Measurements from ENCODE around the gene NFKBIE. TPM values are rescaled to one million over a fixed set of nuclear protein-coding genes. Genes with fewer than 3 reads are reported as not detected.

The NFKBIE gene
- total and polyA plus RNA-seq, 2 of the 13 experiments (the other 11 are each of a cell fraction or from before 2014, with no cell fraction given), result 6.7 to 14.5 TPM

DNA sequence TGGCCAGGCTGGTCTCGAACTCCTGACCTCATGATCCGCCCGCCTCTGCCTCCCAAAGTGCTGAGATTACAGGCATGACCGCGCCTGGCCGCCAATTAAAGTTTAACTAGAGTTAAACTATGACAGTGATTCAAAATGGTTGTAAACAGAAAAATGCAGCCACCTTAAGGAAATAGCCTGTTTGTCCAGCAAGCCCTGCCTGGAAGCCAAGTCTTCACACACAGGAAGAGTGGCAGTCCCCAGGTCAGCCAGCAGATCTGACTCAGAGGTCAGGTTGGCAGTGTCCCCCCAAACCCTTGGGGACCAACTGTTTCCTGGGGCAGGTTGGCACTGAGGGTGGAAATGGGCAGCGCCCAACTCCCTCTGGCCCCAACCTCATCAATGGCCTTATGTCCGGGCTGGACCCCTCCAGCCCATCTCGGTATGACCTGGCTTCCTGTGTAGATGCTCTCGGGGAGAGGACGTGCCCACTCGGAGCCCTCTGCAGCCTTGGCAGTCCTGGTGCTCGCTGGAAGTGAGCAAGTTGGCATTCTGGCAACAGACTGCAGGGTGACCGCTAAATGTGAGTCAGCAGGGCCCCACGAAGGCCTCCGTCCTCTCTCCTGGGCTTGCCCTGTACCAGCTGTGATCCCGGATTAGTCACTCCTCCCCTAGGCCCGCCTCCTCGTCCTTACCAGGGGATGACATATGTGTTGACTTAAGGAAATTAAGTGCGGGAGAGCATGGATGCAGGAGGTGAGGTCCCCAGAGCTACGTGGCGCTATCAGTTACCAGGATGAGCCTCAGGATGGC is 28.1 kb downstream of the NFKBIE start (continued):
- TF ChIP-seq SOX6 (IDR thresholded peaks at IDR 0.05), result no peak
- TF ChIP-seq SOX6 (CRISPR knock-in tag; IDR thresholded peaks at IDR 0.05), result peak; percentile 7; the same call in 1 of the 2 replicates
- TF ChIP-seq ZFP90 (CRISPR knock-in tag; IDR thresholded peaks at IDR 0.05; ENCODE audit: borderline replicate concordance), result 0 out of 2 replicates have a peak, but pooled peaks have one; percentile 13
- TF ChIP-seq SRSF4 (IDR thresholded peaks at IDR 0.05; ENCODE audit: low read depth, low read length, poor library complexity, severe bottlenecking), result no peak
- TF ChIP-seq, protein P1, sequence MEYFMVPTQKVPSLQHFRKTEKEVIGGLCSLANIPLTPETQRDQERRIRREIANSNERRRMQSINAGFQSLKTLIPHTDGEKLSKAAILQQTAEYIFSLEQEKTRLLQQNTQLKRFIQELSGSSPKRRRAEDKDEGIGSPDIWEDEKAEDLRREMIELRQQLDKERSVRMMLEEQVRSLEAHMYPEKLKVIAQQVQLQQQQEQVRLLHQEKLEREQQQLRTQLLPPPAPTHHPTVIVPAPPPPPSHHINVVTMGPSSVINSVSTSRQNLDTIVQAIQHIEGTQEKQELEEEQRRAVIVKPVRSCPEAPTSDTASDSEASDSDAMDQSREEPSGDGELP (IDR thresholded peaks at IDR 0.05; ENCODE audit: borderline replicate concordance, low read depth), result peak; percentile 98
- no peak for TF ChIP-seq ZNF558 (CRISPR knock-in tag; IDR thresholded peaks at IDR 0.05; ENCODE audit: borderline replicate concordance)
- peak; percentile 81 for TF ChIP-seq ATF3 (CRISPR knock-in tag; IDR thresholded peaks at IDR 0.05)
- TF ChIP-seq ZNF17 (CRISPR knock-in tag; IDR thresholded peaks at IDR 0.05), result no peak
- TF ChIP-seq SNAPC4 (CRISPR knock-in tag; IDR thresholded peaks at IDR 0.05), result no peak
- no peak for TF ChIP-seq PHB2 (IDR thresholded peaks at IDR 0.05; ENCODE audit: partially characterized antibody)
- no peak for TF ChIP-seq ZBTB34 (CRISPR knock-in tag; IDR thresholded peaks at IDR 0.05)
- TF ChIP-seq SRSF1 (optimal IDR thresholded peaks at IDR 0.05; ENCODE audit: low read depth, low read length), result no peak
- TF ChIP-seq ZNF724P (CRISPR knock-in tag; IDR thresholded peaks at IDR 0.05; ENCODE audit: borderline replicate concordance), result no peak
- TF ChIP-seq RERE (CRISPR knock-in tag; IDR thresholded peaks at IDR 0.05; ENCODE audit: low read depth), result no peak
- no peak for TF ChIP-seq IKZF4 (CRISPR knock-in tag; IDR thresholded peaks at IDR 0.05; ENCODE audit: borderline replicate concordance, low read depth, not compliant biosample characterization)

Data from HepG2 (cell line).